Skeletal muscle tissue (tissue), 4 donors: Measurements from ENCODE around the gene ATXN7L2. TPM values are rescaled to one million over a fixed set of nuclear protein-coding genes. Genes with fewer than 3 reads are reported as not detected.

Experiments
- H3K27ac ChIP-seq: one replicate; pipeline ENCODE4 v1.7.0; 2013; ENCODE audit warnings: mild to moderate bottlenecking, low read depth, low read length, inconsistent platforms
- H3K27me3 ChIP-seq, 3 donors: one replicate each; pipeline ENCODE4 v1.7.0; 2013; ENCODE audit warnings: low read length in 3 of 3; ENCODE audit not compliant: control insufficient read depth in 3 of 3, insufficient read depth in 3 of 3
- H3K36me3 ChIP-seq, 3 donors: one replicate each; pipeline ENCODE4 v1.7.0; 2013; ENCODE audit warnings: low read length in 3 of 3; ENCODE audit not compliant: control insufficient read depth in 3 of 3, insufficient read depth in 3 of 3
- H3K4me1 ChIP-seq, 3 donors: one replicate each; pipeline ENCODE4 v1.7.0; 2013; ENCODE audit warnings: low read length in 3 of 3, mild to moderate bottlenecking in 3 of 3; ENCODE audit not compliant: control insufficient read depth in 3 of 3, insufficient read depth in 3 of 3
- H3K4me3 ChIP-seq, 3 donors: one replicate each; pipeline ENCODE4 v1.7.0; 2013; ENCODE audit warnings: low read length in 3 of 3
- H3K9ac ChIP-seq, 3 donors: one replicate each; pipeline ENCODE4 v1.7.0; 2013; ENCODE audit warnings: low read length in 3 of 3, mild to moderate bottlenecking in 3 of 3, moderate library complexity in 2 of 3, low read depth in 1 of 3
- H3K9me3 ChIP-seq, 3 donors: one replicate each; pipeline ENCODE4 v1.7.0; 2013; ENCODE audit warnings: low read length in 3 of 3; ENCODE audit not compliant: control insufficient read depth in 3 of 3
- total RNA-seq: library from RNA; depleted of rRNA; stranded (reverse); fragments of >200 nt; gene quantifications from one replicate; pipeline ENCODE4 v1.2.3, GENCODE V29; 2014
- donor health status: Osteomylitis.

Gene ATXN7L2
- total RNA-seq, 1 donor from 2014 or later: 3.1 TPM

DNA sequence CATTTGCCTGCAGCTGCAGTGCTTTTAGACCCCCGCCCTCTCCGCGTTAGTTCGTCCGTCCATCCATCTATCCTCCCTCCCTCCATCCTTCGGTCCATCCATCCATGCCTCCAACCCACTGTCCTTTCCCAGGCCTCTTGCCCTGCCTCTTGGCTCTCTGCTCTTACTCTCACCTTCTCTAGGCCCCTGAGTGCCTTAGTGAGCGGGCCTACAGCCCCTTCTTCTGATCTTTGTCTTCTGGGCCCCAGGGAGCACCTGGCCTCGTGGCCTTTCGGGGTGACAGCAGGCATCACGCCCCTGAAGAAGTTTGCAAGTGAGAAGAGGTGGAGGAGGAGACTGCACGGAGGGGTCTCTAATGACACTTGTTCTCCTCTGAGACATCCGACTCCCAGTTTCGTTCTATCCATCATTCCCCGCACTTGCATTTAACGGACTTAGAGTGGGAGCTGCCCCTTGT, 842 bp downstream of the ATXN7L2 start:
- Histone ChIP-seq H3K4me3 (peak overlapping the region; percentile 89 to 92 (median 90)), H3K9ac (peak overlapping the region; percentile 77 to 85 (median 81)), H3K36me3 (peaks cover 47 to 50% (median 49%) of the 10 kb centered on the region in 3 donors), H3K27ac (peak overlapping the region; percentile 92), H3K4me1 (peaks cover 47 to 61% (median 48%) of the 10 kb centered on the region in 3 donors), H3K27me3 (no peaks in the 10 kb centered on the region), H3K9me3 (no peaks in the 10 kb centered on the region)

DNA sequence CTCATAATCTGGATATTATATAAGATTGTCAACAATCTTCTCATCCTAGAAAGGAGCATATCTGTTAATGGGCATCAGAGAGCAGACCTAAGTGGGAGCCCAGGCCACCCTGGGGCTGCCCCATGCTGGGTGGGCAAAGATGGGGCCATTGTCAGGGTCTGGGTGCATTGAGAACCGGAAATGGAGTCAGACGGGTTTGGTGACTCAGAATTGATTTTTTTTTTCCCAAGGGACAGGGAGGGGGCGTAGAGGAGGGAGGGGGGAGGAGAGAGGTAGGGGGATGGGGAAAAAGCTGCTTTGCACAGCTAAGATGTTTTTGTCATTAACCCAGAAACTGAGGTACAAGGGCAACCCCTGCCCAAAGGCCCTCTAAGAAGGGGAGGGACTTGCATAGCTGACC, 1.3 kb downstream of the ATXN7L2 start:
- peaks cover 46 to 50% (median 49%) of the 10 kb centered on the region in 3 donors for H3K36me3 ChIP-seq
- H3K9me3 ChIP-seq: no peaks in the 10 kb centered on the region
- no peak overlapping the region for H3K27ac ChIP-seq
- peak overlapping the region; percentile 89 to 92 (median 90) for H3K4me3 ChIP-seq
- H3K27me3 ChIP-seq: no peaks in the 10 kb centered on the region
- H3K4me1 ChIP-seq: peaks cover 43 to 59% (median 45%) of the 10 kb centered on the region in 3 donors
- peak overlapping the region in 2 of 3 donors; percentile 77 to 85 for H3K9ac ChIP-seq

DNA sequence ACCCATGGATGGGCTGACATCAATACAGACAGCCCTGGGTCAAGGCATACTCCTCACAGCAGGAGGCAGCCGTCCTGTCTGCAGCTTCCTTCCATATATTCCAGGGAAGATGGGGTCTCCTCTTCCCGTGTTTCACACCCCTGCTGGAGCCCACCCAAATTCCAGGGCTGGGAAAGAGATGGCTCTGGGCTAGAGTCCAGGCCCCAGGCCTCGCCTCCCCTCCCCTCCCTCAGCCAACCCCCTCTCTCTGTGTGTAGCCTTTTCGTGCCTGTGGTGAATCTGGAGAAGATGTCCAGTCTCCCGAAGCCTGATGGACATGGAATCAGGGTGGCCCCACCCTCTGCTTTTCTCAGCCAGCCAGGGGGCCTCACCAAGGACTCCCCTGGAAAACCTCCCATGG, 3.6 kb downstream of the ATXN7L2 start:
- H3K4me1 ChIP-seq: peaks cover 31 to 58% (median 34%) of the 10 kb centered on the region in 3 donors
- no peak overlapping the region for H3K4me3 ChIP-seq
- H3K27ac ChIP-seq: no peak overlapping the region
- peaks cover 54 to 55% (median 54%) of the 10 kb centered on the region in 3 donors for H3K36me3 ChIP-seq
- no peaks in the 10 kb centered on the region for H3K27me3 ChIP-seq
- no peak overlapping the region for H3K9ac ChIP-seq
- H3K9me3 ChIP-seq: no peaks in the 10 kb centered on the region

DNA sequence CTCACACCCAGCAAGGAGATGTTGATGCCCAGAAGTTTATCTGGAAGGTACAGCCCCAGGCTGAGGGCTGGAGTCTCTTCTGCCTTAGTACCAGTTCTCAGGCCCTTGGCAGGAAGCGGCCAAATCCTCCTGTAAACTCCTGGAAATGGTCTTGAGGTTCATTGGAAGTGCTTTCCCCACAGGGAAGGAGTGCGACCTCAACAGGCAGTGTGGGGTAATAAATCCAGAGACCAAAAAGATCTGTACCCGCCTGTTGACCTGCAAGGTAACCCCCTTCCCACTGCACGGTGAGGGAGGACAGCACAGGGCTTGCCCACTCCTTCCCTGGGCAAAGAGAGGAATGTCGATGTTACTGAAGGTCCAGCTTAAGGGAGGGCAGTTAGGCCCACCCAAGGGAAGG, 4.5 kb downstream of the ATXN7L2 start:
- Histone ChIP-seq H3K27me3 (no peaks in the 10 kb centered on the region), H3K27ac (no peak overlapping the region), H3K9ac (no peak overlapping the region), H3K4me3 (no peak overlapping the region), H3K9me3 (no peaks in the 10 kb centered on the region), H3K4me1 (peaks cover 26 to 54% (median 28%) of the 10 kb centered on the region in 3 donors), H3K36me3 (peaks cover 54 to 55% (median 54%) of the 10 kb centered on the region in 3 donors)

DNA sequence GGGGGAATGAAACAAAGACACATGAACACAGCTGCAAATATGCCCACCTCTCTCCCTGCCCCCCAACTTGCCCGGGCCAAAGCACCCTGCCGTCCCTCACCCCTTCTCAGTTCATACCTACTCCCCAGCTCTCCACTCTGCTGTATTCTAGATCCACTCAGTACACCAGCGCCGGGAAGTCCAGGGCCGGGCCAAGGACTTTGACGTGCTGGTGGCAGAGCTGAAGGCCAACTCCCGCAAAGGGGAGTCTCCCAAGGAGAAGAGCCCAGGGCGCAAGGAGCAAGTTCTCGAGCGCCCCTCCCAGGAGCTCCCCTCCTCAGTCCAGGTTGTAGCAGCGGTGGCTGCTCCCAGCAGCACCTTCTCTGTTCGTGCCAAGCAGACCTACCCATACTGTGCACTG, 5.0 kb downstream of the ATXN7L2 start:
- Histone ChIP-seq H3K36me3 (peaks cover 54 to 56% (median 55%) of the 10 kb centered on the region in 3 donors), H3K4me3 (no peak overlapping the region), H3K27me3 (no peaks in the 10 kb centered on the region), H3K4me1 (peaks cover 28 to 55% (median 29%) of the 10 kb centered on the region in 3 donors), H3K27ac (no peak overlapping the region), H3K9me3 (no peaks in the 10 kb centered on the region), H3K9ac (no peak overlapping the region)

- H3K27ac ChIP-seq: no peak overlapping the region
- no peaks in the 10 kb centered on the region for H3K9me3 ChIP-seq
- no peaks in the 10 kb centered on the region for H3K27me3 ChIP-seq
- H3K9ac ChIP-seq: peak overlapping the region in 2 of 3 donors; percentile 2 to 33
- peaks cover 28 to 57% (median 32%) of the 10 kb centered on the region in 3 donors for H3K4me1 ChIP-seq
- peaks cover 54 to 59% (median 55%) of the 10 kb centered on the region in 3 donors for H3K36me3 ChIP-seq
- no peak overlapping the region for H3K4me3 ChIP-seq
Observed at GRCh38 chr1:109490029-109490933, 6.6 kb downstream of the ATXN7L2 start.

GRCh38 chr1:109490934-109491302, 7.2 kb downstream of the ATXN7L2 start:
- Histone ChIP-seq H3K9ac (peak overlapping the region in 2 of 3 donors; percentile 2 to 33), H3K36me3 (peaks cover 57 to 64% (median 60%) of the 10 kb centered on the region in 3 donors), H3K27me3 (no peaks in the 10 kb centered on the region), H3K4me1 (peaks cover 28 to 53% (median 32%) of the 10 kb centered on the region in 3 donors), H3K27ac (no peak overlapping the region), H3K9me3 (no peaks in the 10 kb centered on the region), H3K4me3 (no peak overlapping the region)

DNA sequence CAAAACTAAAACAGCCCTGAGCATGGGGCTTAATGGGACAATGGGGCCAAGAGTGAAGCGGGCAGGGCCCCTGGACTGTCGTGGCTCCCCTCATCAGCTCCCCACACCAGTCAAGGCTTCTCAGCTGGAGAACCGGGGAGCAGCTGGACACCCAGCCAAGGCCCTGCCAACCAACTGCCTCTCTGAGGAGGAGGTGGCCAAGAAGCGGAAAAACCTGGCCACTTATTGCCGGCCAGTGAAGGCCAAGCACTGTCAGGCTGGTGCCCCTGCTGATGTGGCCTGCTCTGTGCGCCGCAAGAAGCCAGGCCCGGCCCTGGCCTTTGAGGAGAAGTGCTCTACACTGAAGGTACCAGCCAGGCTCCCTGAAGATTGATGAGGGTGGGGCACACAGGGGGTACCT, 7.7 kb downstream of the ATXN7L2 start:
- peaks cover 28 to 49% (median 32%) of the 10 kb centered on the region in 3 donors for H3K4me1 ChIP-seq
- no peak overlapping the region for H3K4me3 ChIP-seq
- H3K9ac ChIP-seq: no peak overlapping the region
- peaks cover 58 to 66% (median 59%) of the 10 kb centered on the region in 3 donors for H3K36me3 ChIP-seq
- H3K27me3 ChIP-seq: no peaks in the 10 kb centered on the region
- H3K27ac ChIP-seq: no peak overlapping the region
- no peaks in the 10 kb centered on the region for H3K9me3 ChIP-seq

- Histone ChIP-seq H3K4me3 (no peak overlapping the region), H3K9ac (peak overlapping the region in 1 of 3 donors; percentile 85), H3K4me1 (peaks cover 28 to 48% (median 32%) of the 10 kb centered on the region in 3 donors), H3K27me3 (no peaks in the 10 kb centered on the region), H3K36me3 (peaks cover 59 to 69% (median 61%) of the 10 kb centered on the region in 3 donors), H3K27ac (no peak overlapping the region), H3K9me3 (no peaks in the 10 kb centered on the region)
Observed at GRCh38 chr1:109492779-109493178, 9.1 kb downstream of the ATXN7L2 start.

GRCh38 chr1:109493227-109493626, 9.5 kb downstream of the ATXN7L2 start:
- Histone ChIP-seq H3K9me3 (no peaks in the 10 kb centered on the region), H3K4me1 (peaks cover 31 to 51% (median 32%) of the 10 kb centered on the region in 3 donors), H3K4me3 (peak overlapping the region in 2 of 3 donors; percentile 44 to 99), H3K9ac (peak overlapping the region in 2 of 3 donors; percentile 59 to 85), H3K36me3 (peaks cover 54 to 68% (median 58%) of the 10 kb centered on the region in 3 donors), H3K27ac (peak overlapping the region; percentile 64), H3K27me3 (no peaks in the 10 kb centered on the region)
